WTC11 (cell line): ENCODE measurements around the gene ATXN7. TPM values are rescaled to one million over a fixed set of nuclear protein-coding genes. Genes with fewer than 3 reads are reported as not detected.

Source experiments
- AR ChIP-seq: fragments of 250-450 bp; sonication (Bioruptor Pico); IDR thresholded peaks from 2 replicates; pipeline ENCODE4 v1.9.0; 2021; ENCODE audit warnings: mild to moderate bottlenecking
- CREB1 ChIP-seq: sonication (generic); formaldehyde crosslinking; IDR thresholded peaks from 2 replicates; pipeline ENCODE4 v1.8.0; 2023; ENCODE audit warnings: mild to moderate bottlenecking, missing genetic modification reagents
- EMX1 ChIP-seq: fragments of 250-450 bp; sonication (Bioruptor Pico); IDR thresholded peaks from 2 replicates; pipeline ENCODE4 v1.8.0; 2021; ENCODE audit warnings: mild to moderate bottlenecking
- ETV6 ChIP-seq: sonication (generic); formaldehyde crosslinking; IDR thresholded peaks from 2 replicates; pipeline ENCODE4 v1.8.1; 2022; ENCODE audit warnings: mild to moderate bottlenecking, missing genetic modification reagents
- FOXP1 ChIP-seq: sonication (generic); formaldehyde crosslinking; IDR thresholded peaks from 2 replicates; pipeline ENCODE4 v1.8.0; 2022; ENCODE audit warnings: missing genetic modification reagents, mild to moderate bottlenecking, moderate library complexity, borderline replicate concordance
- GRHL2 ChIP-seq: fragments of 250-450 bp; sonication (Bioruptor Pico); IDR thresholded peaks from 2 replicates; pipeline ENCODE4 v1.8.0; 2022; ENCODE audit warnings: mild to moderate bottlenecking, moderate library complexity; ENCODE audit not compliant: insufficient replicate concordance, severe bottlenecking
- IRF2 ChIP-seq: sonication (generic); formaldehyde crosslinking; IDR thresholded peaks from 2 replicates; pipeline ENCODE4 v1.8.0; 2022; ENCODE audit warnings: low read depth, missing genetic modification reagents, borderline replicate concordance
- JUN ChIP-seq: sonication (generic); formaldehyde crosslinking; IDR thresholded peaks from 2 replicates; pipeline ENCODE4 v1.8.0; 2023; ENCODE audit warnings: mild to moderate bottlenecking, missing genetic modification reagents
- NFATC4 ChIP-seq: fragments of 250-450 bp; sonication (Bioruptor Pico); IDR thresholded peaks from 2 replicates; pipeline ENCODE4 v1.9.0; 2021; ENCODE audit warnings: mild to moderate bottlenecking
- NFE2L1 ChIP-seq: sonication (generic); formaldehyde crosslinking; IDR thresholded peaks from 2 replicates; pipeline ENCODE4 v1.8.1; 2023; ENCODE audit warnings: missing genetic modification reagents
- NR2C2 ChIP-seq: sonication (generic); formaldehyde crosslinking; IDR thresholded peaks from 2 replicates; pipeline ENCODE4 v1.8.0; 2022; ENCODE audit warnings: mild to moderate bottlenecking, missing genetic modification reagents
- OVOL2 ChIP-seq: fragments of 250-450 bp; sonication (Bioruptor Pico); IDR thresholded peaks from 2 replicates; pipeline ENCODE4 v1.9.0; 2021; ENCODE audit warnings: mild to moderate bottlenecking, borderline replicate concordance
- RORB ChIP-seq: fragments of 250-450 bp; sonication (Bioruptor Pico); IDR thresholded peaks from 2 replicates; pipeline ENCODE4 v1.9.0; 2021; ENCODE audit warnings: mild to moderate bottlenecking
- ZNF317 ChIP-seq: sonication (generic); formaldehyde crosslinking; IDR thresholded peaks from 2 replicates; pipeline ENCODE4 v1.8.1; 2023; ENCODE audit warnings: low read depth, mild to moderate bottlenecking, moderate library complexity, missing genetic modification reagents, borderline replicate concordance
- ZNF671 ChIP-seq: fragments of 250-450 bp; sonication (Bioruptor Pico); IDR thresholded peaks from 2 replicates; pipeline ENCODE4 v1.8.0; 2021; ENCODE audit warnings: mild to moderate bottlenecking
- total RNA-seq: library from RNA; stranded (reverse); gene quantifications from 3 replicates; pipeline ENCODE4 v1.2.3, GENCODE V29; 2021
- TF ChIP-seq, protein P1 (sequence below): sonication (generic); formaldehyde crosslinking; IDR thresholded peaks from 2 replicates; pipeline ENCODE4 v1.8.0; 2022; ENCODE audit warnings: mild to moderate bottlenecking, missing genetic modification reagents
- TF ChIP-seq, protein P2 (sequence below): sonication (generic); formaldehyde crosslinking; IDR thresholded peaks from 2 replicates; pipeline ENCODE4 v1.8.1; 2022; ENCODE audit warnings: mild to moderate bottlenecking, missing genetic modification reagents, moderate library complexity, borderline replicate concordance
- TF ChIP-seq, protein P3 (sequence below): sonication (generic); formaldehyde crosslinking; IDR thresholded peaks from 2 replicates; pipeline ENCODE4 v1.8.1; 2023; ENCODE audit warnings: mild to moderate bottlenecking, missing genetic modification reagents, moderate library complexity
- TF ChIP-seq, protein P4 (sequence below): sonication (generic); formaldehyde crosslinking; IDR thresholded peaks from 2 replicates; pipeline ENCODE4 v1.8.1; 2023; ENCODE audit warnings: mild to moderate bottlenecking, missing genetic modification reagents
- TF ChIP-seq, protein P5 (sequence below): fragments of 250-450 bp; sonication (Bioruptor Pico); IDR thresholded peaks from 2 replicates; pipeline ENCODE4 v1.9.0; 2021; ENCODE audit warnings: moderate library complexity, mild to moderate bottlenecking, inconsistent platforms, borderline replicate concordance
- TF ChIP-seq, protein P6 (sequence below): fragments of 250-450 bp; sonication (Bioruptor Pico); IDR thresholded peaks from 2 replicates; pipeline ENCODE4 v2.1.2; 2022; ENCODE audit warnings: mild to moderate bottlenecking, moderate library complexity
- TF ChIP-seq, protein P7 (sequence below): sonication (generic); formaldehyde crosslinking; conservative IDR thresholded peaks from 2 replicates; pipeline ENCODE4 v1.8.1; 2022; ENCODE audit warnings: mild to moderate bottlenecking, missing genetic modification reagents
- TF ChIP-seq, protein P8 (sequence below): sonication (generic); formaldehyde crosslinking; IDR thresholded peaks from 2 replicates; pipeline ENCODE4 v1.8.0; 2022; ENCODE audit warnings: mild to moderate bottlenecking, missing genetic modification reagents
- TF ChIP-seq, protein P9 (sequence below): sonication (generic); formaldehyde crosslinking; IDR thresholded peaks from 2 replicates; pipeline ENCODE4 v1.8.1; 2023; ENCODE audit warnings: mild to moderate bottlenecking, missing genetic modification reagents, borderline replicate concordance

Gene ATXN7
- total RNA-seq, 1 experiment from 2014 or later, result 11.7 TPM

- TF ChIP-seq, protein P1, sequence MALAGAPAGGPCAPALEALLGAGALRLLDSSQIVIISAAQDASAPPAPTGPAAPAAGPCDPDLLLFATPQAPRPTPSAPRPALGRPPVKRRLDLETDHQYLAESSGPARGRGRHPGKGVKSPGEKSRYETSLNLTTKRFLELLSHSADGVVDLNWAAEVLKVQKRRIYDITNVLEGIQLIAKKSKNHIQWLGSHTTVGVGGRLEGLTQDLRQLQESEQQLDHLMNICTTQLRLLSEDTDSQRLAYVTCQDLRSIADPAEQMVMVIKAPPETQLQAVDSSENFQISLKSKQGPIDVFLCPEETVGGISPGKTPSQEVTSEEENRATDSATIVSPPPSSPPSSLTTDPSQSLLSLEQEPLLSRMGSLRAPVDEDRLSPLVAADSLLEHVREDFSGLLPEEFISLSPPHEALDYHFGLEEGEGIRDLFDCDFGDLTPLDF (CRISPR knock-in tag), result no peak
- TF ChIP-seq GRHL2 (CRISPR knock-in tag) (no peak), ETV6 (peak; percentile 28; the same call in 1 of the 2 replicates), CREB1 (no peak), NR2C2 (CRISPR knock-in tag) (no peak), NFE2L1 (CRISPR knock-in tag) (peak; percentile 74; the same call in 1 of the 2 replicates), NFATC4 (CRISPR knock-in tag) (no peak), AR (no peak), IRF2 (CRISPR knock-in tag) (no peak), RORB (CRISPR knock-in tag) (no peak), EMX1 (CRISPR knock-in tag) (no peak), ZNF671 (no peak), JUN (no peak), FOXP1 (no peak), OVOL2 (no peak), ZNF317 (CRISPR knock-in tag) (no peak)
- TF ChIP-seq, protein P2, sequence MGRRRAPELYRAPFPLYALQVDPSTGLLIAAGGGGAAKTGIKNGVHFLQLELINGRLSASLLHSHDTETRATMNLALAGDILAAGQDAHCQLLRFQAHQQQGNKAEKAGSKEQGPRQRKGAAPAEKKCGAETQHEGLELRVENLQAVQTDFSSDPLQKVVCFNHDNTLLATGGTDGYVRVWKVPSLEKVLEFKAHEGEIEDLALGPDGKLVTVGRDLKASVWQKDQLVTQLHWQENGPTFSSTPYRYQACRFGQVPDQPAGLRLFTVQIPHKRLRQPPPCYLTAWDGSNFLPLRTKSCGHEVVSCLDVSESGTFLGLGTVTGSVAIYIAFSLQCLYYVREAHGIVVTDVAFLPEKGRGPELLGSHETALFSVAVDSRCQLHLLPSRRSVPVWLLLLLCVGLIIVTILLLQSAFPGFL (CRISPR knock-in tag), result no peak
- TF ChIP-seq, protein P3, sequence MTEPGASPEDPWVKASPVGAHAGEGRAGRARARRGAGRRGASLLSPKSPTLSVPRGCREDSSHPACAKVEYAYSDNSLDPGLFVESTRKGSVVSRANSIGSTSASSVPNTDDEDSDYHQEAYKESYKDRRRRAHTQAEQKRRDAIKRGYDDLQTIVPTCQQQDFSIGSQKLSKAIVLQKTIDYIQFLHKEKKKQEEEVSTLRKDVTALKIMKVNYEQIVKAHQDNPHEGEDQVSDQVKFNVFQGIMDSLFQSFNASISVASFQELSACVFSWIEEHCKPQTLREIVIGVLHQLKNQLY (CRISPR knock-in tag), result no peak
- TF ChIP-seq, protein P4, sequence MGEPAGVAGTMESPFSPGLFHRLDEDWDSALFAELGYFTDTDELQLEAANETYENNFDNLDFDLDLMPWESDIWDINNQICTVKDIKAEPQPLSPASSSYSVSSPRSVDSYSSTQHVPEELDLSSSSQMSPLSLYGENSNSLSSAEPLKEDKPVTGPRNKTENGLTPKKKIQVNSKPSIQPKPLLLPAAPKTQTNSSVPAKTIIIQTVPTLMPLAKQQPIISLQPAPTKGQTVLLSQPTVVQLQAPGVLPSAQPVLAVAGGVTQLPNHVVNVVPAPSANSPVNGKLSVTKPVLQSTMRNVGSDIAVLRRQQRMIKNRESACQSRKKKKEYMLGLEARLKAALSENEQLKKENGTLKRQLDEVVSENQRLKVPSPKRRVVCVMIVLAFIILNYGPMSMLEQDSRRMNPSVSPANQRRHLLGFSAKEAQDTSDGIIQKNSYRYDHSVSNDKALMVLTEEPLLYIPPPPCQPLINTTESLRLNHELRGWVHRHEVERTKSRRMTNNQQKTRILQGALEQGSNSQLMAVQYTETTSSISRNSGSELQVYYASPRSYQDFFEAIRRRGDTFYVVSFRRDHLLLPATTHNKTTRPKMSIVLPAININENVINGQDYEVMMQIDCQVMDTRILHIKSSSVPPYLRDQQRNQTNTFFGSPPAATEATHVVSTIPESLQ (CRISPR knock-in tag), result no peak
- TF ChIP-seq, protein P5, sequence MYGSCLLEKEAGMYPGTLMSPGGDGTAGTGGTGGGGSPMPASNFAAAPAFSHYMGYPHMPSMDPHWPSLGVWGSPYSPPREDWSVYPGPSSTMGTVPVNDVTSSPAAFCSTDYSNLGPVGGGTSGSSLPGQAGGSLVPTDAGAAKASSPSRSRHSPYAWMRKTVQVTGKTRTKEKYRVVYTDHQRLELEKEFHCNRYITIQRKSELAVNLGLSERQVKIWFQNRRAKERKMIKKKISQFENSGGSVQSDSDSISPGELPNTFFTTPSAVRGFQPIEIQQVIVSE (CRISPR knock-in tag), result no peak
- TF ChIP-seq, protein P6, sequence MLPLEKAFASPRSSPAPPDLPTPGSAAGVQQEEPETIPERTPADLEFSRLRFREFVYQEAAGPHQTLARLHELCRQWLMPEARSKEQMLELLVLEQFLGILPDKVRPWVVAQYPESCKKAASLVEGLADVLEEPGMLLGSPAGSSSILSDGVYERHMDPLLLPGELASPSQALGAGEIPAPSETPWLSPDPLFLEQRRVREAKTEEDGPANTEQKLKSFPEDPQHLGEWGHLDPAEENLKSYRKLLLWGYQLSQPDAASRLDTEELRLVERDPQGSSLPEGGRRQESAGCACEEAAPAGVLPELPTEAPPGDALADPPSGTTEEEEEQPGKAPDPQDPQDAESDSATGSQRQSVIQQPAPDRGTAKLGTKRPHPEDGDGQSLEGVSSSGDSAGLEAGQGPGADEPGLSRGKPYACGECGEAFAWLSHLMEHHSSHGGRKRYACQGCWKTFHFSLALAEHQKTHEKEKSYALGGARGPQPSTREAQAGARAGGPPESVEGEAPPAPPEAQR (CRISPR knock-in tag), result no peak
- TF ChIP-seq, protein P7, sequence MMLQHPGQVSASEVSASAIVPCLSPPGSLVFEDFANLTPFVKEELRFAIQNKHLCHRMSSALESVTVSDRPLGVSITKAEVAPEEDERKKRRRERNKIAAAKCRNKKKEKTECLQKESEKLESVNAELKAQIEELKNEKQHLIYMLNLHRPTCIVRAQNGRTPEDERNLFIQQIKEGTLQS (CRISPR knock-in tag), result no peak
- TF ChIP-seq, protein P8, sequence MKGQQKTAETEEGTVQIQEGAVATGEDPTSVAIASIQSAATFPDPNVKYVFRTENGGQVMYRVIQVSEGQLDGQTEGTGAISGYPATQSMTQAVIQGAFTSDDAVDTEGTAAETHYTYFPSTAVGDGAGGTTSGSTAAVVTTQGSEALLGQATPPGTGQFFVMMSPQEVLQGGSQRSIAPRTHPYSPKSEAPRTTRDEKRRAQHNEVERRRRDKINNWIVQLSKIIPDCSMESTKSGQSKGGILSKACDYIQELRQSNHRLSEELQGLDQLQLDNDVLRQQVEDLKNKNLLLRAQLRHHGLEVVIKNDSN (CRISPR knock-in tag), result no peak
- TF ChIP-seq, protein P9, sequence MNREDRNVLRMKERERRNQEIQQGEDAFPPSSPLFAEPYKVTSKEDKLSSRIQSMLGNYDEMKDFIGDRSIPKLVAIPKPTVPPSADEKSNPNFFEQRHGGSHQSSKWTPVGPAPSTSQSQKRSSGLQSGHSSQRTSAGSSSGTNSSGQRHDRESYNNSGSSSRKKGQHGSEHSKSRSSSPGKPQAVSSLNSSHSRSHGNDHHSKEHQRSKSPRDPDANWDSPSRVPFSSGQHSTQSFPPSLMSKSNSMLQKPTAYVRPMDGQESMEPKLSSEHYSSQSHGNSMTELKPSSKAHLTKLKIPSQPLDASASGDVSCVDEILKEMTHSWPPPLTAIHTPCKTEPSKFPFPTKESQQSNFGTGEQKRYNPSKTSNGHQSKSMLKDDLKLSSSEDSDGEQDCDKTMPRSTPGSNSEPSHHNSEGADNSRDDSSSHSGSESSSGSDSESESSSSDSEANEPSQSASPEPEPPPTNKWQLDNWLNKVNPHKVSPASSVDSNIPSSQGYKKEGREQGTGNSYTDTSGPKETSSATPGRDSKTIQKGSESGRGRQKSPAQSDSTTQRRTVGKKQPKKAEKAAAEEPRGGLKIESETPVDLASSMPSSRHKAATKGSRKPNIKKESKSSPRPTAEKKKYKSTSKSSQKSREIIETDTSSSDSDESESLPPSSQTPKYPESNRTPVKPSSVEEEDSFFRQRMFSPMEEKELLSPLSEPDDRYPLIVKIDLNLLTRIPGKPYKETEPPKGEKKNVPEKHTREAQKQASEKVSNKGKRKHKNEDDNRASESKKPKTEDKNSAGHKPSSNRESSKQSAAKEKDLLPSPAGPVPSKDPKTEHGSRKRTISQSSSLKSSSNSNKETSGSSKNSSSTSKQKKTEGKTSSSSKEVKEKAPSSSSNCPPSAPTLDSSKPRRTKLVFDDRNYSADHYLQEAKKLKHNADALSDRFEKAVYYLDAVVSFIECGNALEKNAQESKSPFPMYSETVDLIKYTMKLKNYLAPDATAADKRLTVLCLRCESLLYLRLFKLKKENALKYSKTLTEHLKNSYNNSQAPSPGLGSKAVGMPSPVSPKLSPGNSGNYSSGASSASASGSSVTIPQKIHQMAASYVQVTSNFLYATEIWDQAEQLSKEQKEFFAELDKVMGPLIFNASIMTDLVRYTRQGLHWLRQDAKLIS (CRISPR knock-in tag), result no peak
Observed at GRCh38 chr3:64030741-64031140, 167.1 kb downstream of the ATXN7 start (continued).
